HepG2 (cell line): ENCODE results near the gene SEMA3C. TPM values are rescaled to one million over a fixed set of nuclear protein-coding genes. Genes with fewer than 3 reads are reported as not detected.

Experiments used
- ATAC-seq: fragments of 200-7000 bp; cut with Tn5 transposase; 3 replicates; pipeline ENCODE4 v1.9.1; 2020; ENCODE audit warnings: mild to moderate bottlenecking, moderate library complexity
- BruUV-seq: library from RNA; stranded (reverse); fragments of 400-500 nt; replicated peaks from 2 replicates; lab custom pipeline; 2021; lab: Mats Ljungman, UMichigan
- CTCF ChIA-PET: fragments of 300-600 bp; formaldehyde crosslinking; extraction: SDS; loops from one replicate; lab custom pipeline; 2021; ENCODE audit warnings: low total read pairs, inconsistent platforms, low intra/inter-chr PET ratio; lab: Yijun Ruan, JAX
- POLR2A ChIA-PET: fragments of 350-600 bp; sonication (Branson Sonifier 250); formaldehyde crosslinking; loops from one replicate; lab custom pipeline; 2020; ENCODE audit warnings: antibody characterized with exemption, inconsistent platforms; lab: Yijun Ruan, JAX
- DNase-seq: peaks from one replicate; pipeline ENCODE4 v3.0.0-alpha.2; 2015; ENCODE audit warnings: low spot score
- FAIRE-seq: peaks from 3 replicates; lab custom pipeline; 2011; peaks lifted over from hg19 to GRCh38; lab: Jason Lieb, UNC
- H2AFZ ChIP-seq: one replicate; pipeline ENCODE4 v1.6.1; 2011; ENCODE audit warnings: low read length, inconsistent platforms
- H3K27ac ChIP-seq: fragments of 300-600 bp; 3 replicates; pipeline ENCODE4 v1.8.0; 2011; ENCODE audit warnings: mixed run types, mild to moderate bottlenecking, mixed read lengths, low read length, inconsistent platforms; ENCODE audit not compliant: insufficient read depth; ENCODE audit errors: extremely low read length
- H3K27me3 ChIP-seq, 2 experiments: fragments of 200-600 bp in 1 of 2; 2 replicates in 1 of 2; 3 replicates in 1 of 2; pipeline versions ENCODE4 v1.6.0 to v1.8.0; 2011; ENCODE audit warnings: low read length in 2 of 2, mild to moderate bottlenecking in 2 of 2, moderate library complexity in 2 of 2, inconsistent platforms in 1 of 2; ENCODE audit not compliant: insufficient read depth in 2 of 2, control insufficient read depth in 1 of 2
- H3K36me3 ChIP-seq, 2 experiments: fragments of 200-600 bp in 1 of 2; replicated peaks in 1 of 2; 2 replicates in 1 of 2; 3 replicates in 1 of 2; pipeline versions ENCODE4 v1.5.1 to v1.8.0; 2011; ENCODE audit warnings: low read length in 2 of 2, inconsistent platforms in 1 of 2; ENCODE audit not compliant: insufficient read depth in 2 of 2, control insufficient read depth in 1 of 2
- H3K4me1 ChIP-seq: 2 replicates; pipeline ENCODE4 v1.5.1; 2012; ENCODE audit warnings: low read length, inconsistent platforms; ENCODE audit not compliant: insufficient read depth
- H3K4me2 ChIP-seq: 2 replicates; pipeline ENCODE4 v1.6.0; 2011; ENCODE audit warnings: low read depth, low read length, inconsistent platforms
- H3K4me3 ChIP-seq, 3 experiments: fragments of 200-600 bp in 1 of 3; sonication (generic), shearing (Covaris generic) in 1 of 3; replicated peaks in 1 of 3; 2 replicates each; pipeline ENCODE4 v1.5.1; 2011 to 2016; ENCODE audit warnings: low read length in 3 of 3, inconsistent platforms in 2 of 3, low read depth in 2 of 3, mild to moderate bottlenecking in 2 of 3, control low read depth in 1 of 3, mixed read lengths in 1 of 3; ENCODE audit not compliant: insufficient read depth in 1 of 3
- H3K79me2 ChIP-seq: one replicate; pipeline ENCODE4 v1.6.1; 2011; ENCODE audit warnings: low read length, inconsistent platforms; ENCODE audit not compliant: insufficient read depth
- H3K9ac ChIP-seq: 2 replicates; pipeline ENCODE4 v1.6.0; 2011; ENCODE audit warnings: mild to moderate bottlenecking, low read depth, low read length, inconsistent platforms; ENCODE audit not compliant: insufficient read depth
- H3K9me3 ChIP-seq: 2 replicates; pipeline ENCODE4 v1.5.1; 2012; ENCODE audit warnings: mild to moderate bottlenecking, low read length
- H4K20me1 ChIP-seq: 2 replicates; pipeline ENCODE4 v1.6.0; 2011; ENCODE audit warnings: inconsistent platforms, mild to moderate bottlenecking, low read length, moderate library complexity; ENCODE audit not compliant: insufficient read depth
- CC2D1A ChIP-seq: sonication (generic); formaldehyde crosslinking; IDR thresholded peaks from 2 replicates; pipeline ENCODE4 v1.8.1; 2023; ENCODE audit warnings: mild to moderate bottlenecking, missing genetic modification reagents
- MAFF ChIP-seq: IDR thresholded peaks from 2 replicates; pipeline ENCODE4 v1.6.1; 2011; ENCODE audit warnings: low read depth, low read length, improper control_type of control experiment
- MAFK ChIP-seq, 2 experiments: IDR thresholded peaks in 1 of 2; conservative IDR thresholded peaks in 1 of 2; 2 replicates each; pipeline ENCODE4 v1.6.1; 2011; ENCODE audit warnings: improper control_type of control experiment in 2 of 2, low read length in 2 of 2
- RAD51 ChIP-seq: fragments of 450-650 bp; IDR thresholded peaks from 2 replicates; pipeline ENCODE4 v1.6.1; 2016; ENCODE audit warnings: borderline replicate concordance
- ZNF777 ChIP-seq: sonication (generic); formaldehyde crosslinking; IDR thresholded peaks from 2 replicates; pipeline ENCODE4 v1.4.0; 2020; ENCODE audit warnings: missing genetic modification reagents
- WGBS: methylation state at CpG from one replicate; pipeline ENCODE4 v1.1.6; 2017; ENCODE audit warnings: low lambda C conversion rate; 5-methylcytosine and 5-hydroxymethylcytosine counted together
- in situ Hi-C: cut with HindIII; loops from 2 replicates; pipeline ENCODE4 v1.10.0; 2017; ENCODE audit warnings: low pct_unique_long_range_greater_than_20kb; ENCODE audit not compliant: extremely low pct_ligation_motif_present
- intact Hi-C: fragments of 100-400 bp; cut with micrococcal nuclease; formaldehyde crosslinking; loops from one replicate; pipeline ENCODE4 v1.10.0; 2022; ENCODE audit not compliant: unreplicated experiment
- polyA plus RNA-seq, 8 experiments: library from polyadenylated mRNA; depleted of rRNA in 3 of 8; stranded (reverse) in 7 of 8; unstranded in 1 of 8; fragments of >200 nt; fragmentation: Illumina TruSeq in 4 of 8; extraction: Trizol in 4 of 8; gene quantifications; 2 replicates each; pipeline versions ENCODE4 v1.2.1 to v1.2.3, GENCODE V29; 2011 to 2016; ENCODE audit warnings: low read depth in 4 of 8, missing spikeins in 1 of 8, mixed read lengths in 1 of 8; ENCODE audit not compliant: insufficient read depth in 1 of 8
- total RNA-seq, 5 experiments: library from RNA; depleted of rRNA; stranded (reverse); fragments of >200 nt; fragmentation: Illumina TruSeq; extraction: Trizol; gene quantifications; 2 replicates each; pipeline ENCODE4 v1.2.3, GENCODE V29; 2016; ENCODE audit warnings: low read depth in 1 of 5

Gene SEMA3C
- total and polyA plus RNA-seq, 2 of the 13 experiments (the other 11 are each of a cell fraction or from before 2014, with no cell fraction given): 0.05 to 0.13 TPM

- Histone ChIP-seq H3K27ac (no peak overlapping the region), H3K36me3 (no peaks in the 10 kb centered on the region), H4K20me1 (no peaks in the 10 kb centered on the region), H3K27me3 (no peaks in the 10 kb centered on the region), H3K4me2 (no peak overlapping the region), H3K9ac (no peak overlapping the region), H2AFZ (no peak overlapping the region)
- POLR2A ChIA-PET: no interaction called here
- no peak for FAIRE-seq
- ATAC-seq: no peak
- in situ Hi-C loops: no loop called here
- TF ChIP-seq MAFK (conservative IDR thresholded peaks at IDR 0.05 in 1 of 2, IDR thresholded peaks at IDR 0.05 in 1 of 2; ENCODE audit: low read length in 2 of 2) (peak in 1 of 2 experiments; percentile 19; a peak in 1 of 4 replicates), ZNF777 (no peak), CC2D1A (CRISPR knock-in tag) (no peak)
- TF ChIP-seq, all 625 proteins: peak for 1
- BruUV-seq: no TSS peak
- CTCF ChIA-PET: no interaction called here
- Histone ChIP-seq H3K4me3 (no peak overlapping the region), H3K79me2 (no peaks in the 10 kb centered on the region), H3K9me3 (no peaks in the 10 kb centered on the region), H3K4me1 (no peaks in the 10 kb centered on the region)
- DNase-seq: no peak
- intact Hi-C loops: no loop called here
- 6% methylated on average over 4 of the region's 4 CpGs for WGBS
These were observed 28.2 kb downstream of the SEMA3C start for GRCh38 chr7:80890426-80891258.

- Histone ChIP-seq H3K4me2 (no peak overlapping the region), H3K9me3 (no peaks in the 10 kb centered on the region), H3K9ac (no peak overlapping the region), H3K4me3 (no peak overlapping the region), H3K36me3 (no peaks in the 10 kb centered on the region), H4K20me1 (no peaks in the 10 kb centered on the region), H2AFZ (no peak overlapping the region), H3K27me3 (no peaks in the 10 kb centered on the region), H3K27ac (no peak overlapping the region), H3K4me1 (no peaks in the 10 kb centered on the region), H3K79me2 (no peaks in the 10 kb centered on the region)
- BruUV-seq: no TSS peak
- in situ Hi-C loops: no loop called here
- DNase-seq: no peak
- intact Hi-C loops: no loop called here
- 76% methylated on average over 1 of the region's 1 CpG for WGBS
- FAIRE-seq: no peak
- ATAC-seq: no peak
- ChIA-PET CTCF (no interaction called here), POLR2A (no interaction called here)
- TF ChIP-seq RAD51 (no peak), MAFK (conservative IDR thresholded peaks at IDR 0.05 in 1 of 2, IDR thresholded peaks at IDR 0.05 in 1 of 2; ENCODE audit: low read length in 2 of 2) (peak; percentile 75 to 87), MAFF (peak; percentile 79)
These were observed 29.3 kb downstream of the SEMA3C start for GRCh38 chr7:80889525-80889924.
